ENCODE measurements around the gene CYYR1. TPM values are rescaled to one million over a fixed set of nuclear protein-coding genes. Genes with fewer than 3 reads are reported as not detected.

CYYR1 gene
- total RNA-seq, 1 experiment from 2014 or later = 13.6 TPM

DNA sequence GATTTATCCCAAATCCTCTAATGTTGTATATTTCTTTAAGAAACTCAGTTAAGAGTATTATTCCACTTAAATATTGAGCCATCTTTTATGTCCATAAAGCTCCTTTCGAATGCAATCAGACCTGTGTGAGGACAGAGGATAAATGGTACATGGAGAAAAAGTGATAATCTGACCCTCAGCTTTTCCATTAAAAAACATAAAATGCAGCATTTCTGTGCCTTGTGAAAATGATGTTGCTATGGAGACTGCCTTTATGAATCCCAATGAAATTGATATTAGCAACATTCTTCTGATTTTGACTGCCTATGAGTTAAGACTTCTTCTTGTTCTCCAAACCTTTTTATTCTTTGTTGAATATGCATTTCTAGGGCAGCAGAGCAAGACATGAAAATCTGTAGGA lies 44.1 kb upstream of the CYYR1 start:
- no peak overlapping the region for H4K5ac ChIP-seq (ENCODE audit: insufficient read length, low read depth, low read length)
- no peak overlapping the region for H2BK12ac ChIP-seq (ENCODE audit: insufficient read length, low read depth, low read length)
- no peak overlapping the region for H3K4me3 Mint-ChIP-seq
- no peak overlapping the region for H3K27ac ChIP-seq (ENCODE audit: insufficient read length, low read depth, low read length)
- H3K23ac ChIP-seq (ENCODE audit: insufficient read length, low read depth, low read length) = no peak overlapping the region
- no peak overlapping the region for H2BK5ac ChIP-seq (ENCODE audit: insufficient read length, low read length)
- H3K27ac Mint-ChIP-seq = no peak overlapping the region
- H3K18ac ChIP-seq (ENCODE audit: insufficient read length, low read depth, low read length) = no peak overlapping the region
- no peaks in the 10 kb centered on the region for H3K23me2 ChIP-seq (ENCODE audit: insufficient read length, low read depth, low read length, poor library complexity, severe bottlenecking)
- no peak overlapping the region for H2BK15ac ChIP-seq (ENCODE audit: low read depth, low read length)
- no CpG with 5 or more reads among the region's 1 CpG for WGBS (ENCODE audit: extremely low coverage, insufficient read length, low lambda C conversion rate)
- H3K56ac ChIP-seq (ENCODE audit: insufficient read length, low read depth, low read length) = no peak overlapping the region
- no peak for DNase-seq
- H2AK5ac ChIP-seq (ENCODE audit: insufficient read length, low read length) = no peak overlapping the region
- H3K36me3 Mint-ChIP-seq (ENCODE audit: insufficient read depth in 1 of 3, low read depth in 3 of 3) = no peaks in the 10 kb centered on the region
- TF ChIP-seq, protein P1, sequence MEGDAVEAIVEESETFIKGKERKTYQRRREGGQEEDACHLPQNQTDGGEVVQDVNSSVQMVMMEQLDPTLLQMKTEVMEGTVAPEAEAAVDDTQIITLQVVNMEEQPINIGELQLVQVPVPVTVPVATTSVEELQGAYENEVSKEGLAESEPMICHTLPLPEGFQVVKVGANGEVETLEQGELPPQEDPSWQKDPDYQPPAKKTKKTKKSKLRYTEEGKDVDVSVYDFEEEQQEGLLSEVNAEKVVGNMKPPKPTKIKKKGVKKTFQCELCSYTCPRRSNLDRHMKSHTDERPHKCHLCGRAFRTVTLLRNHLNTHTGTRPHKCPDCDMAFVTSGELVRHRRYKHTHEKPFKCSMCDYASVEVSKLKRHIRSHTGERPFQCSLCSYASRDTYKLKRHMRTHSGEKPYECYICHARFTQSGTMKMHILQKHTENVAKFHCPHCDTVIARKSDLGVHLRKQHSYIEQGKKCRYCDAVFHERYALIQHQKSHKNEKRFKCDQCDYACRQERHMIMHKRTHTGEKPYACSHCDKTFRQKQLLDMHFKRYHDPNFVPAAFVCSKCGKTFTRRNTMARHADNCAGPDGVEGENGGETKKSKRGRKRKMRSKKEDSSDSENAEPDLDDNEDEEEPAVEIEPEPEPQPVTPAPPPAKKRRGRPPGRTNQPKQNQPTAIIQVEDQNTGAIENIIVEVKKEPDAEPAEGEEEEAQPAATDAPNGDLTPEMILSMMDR (conservative IDR thresholded peaks at IDR 0.05) = no peak
- H4K8ac ChIP-seq (replicated peaks; ENCODE audit: insufficient read length, low read depth, low read length) = no peak overlapping the region
- no peaks in the 10 kb centered on the region for H3K9me3 Mint-ChIP-seq
- no peak overlapping the region for H3K9ac ChIP-seq (ENCODE audit: extremely low read depth, insufficient read length, low read length)
- no peaks in the 10 kb centered on the region for H3K4me1 Mint-ChIP-seq
- H3K27me3 Mint-ChIP-seq (ENCODE audit: low read depth) = no peaks in the 10 kb centered on the region; the same call in 1 of the 2 replicates
- no peaks in the 10 kb centered on the region for H3K9me3 ChIP-seq (ENCODE audit: control insufficient read depth, low read depth, low read length)
- no peaks in the 10 kb centered on the region for H3K79me1 ChIP-seq (ENCODE audit: insufficient read depth, low read depth, low read length, poor library complexity, severe bottlenecking)
- H2BK120ac ChIP-seq (ENCODE audit: low read depth, low read length, poor library complexity, severe bottlenecking) = no peak overlapping the region
- H2BK20ac ChIP-seq (ENCODE audit: low read depth, low read length, poor library complexity, severe bottlenecking) = no peak overlapping the region
- H3K27me3 ChIP-seq (ENCODE audit: insufficient read depth, low read length) = no peaks in the 10 kb centered on the region
- no peaks in the 10 kb centered on the region for H3K4me1 ChIP-seq (ENCODE audit: insufficient read depth, low read length)
- H3K4me2 ChIP-seq (ENCODE audit: insufficient read depth, insufficient read length, low read length) = no peak overlapping the region
- no peak overlapping the region for H3K14ac ChIP-seq (ENCODE audit: insufficient read depth, low read length)
- no peak overlapping the region for H4K91ac ChIP-seq (ENCODE audit: insufficient read length, low read depth, low read length)
- H3K4ac ChIP-seq (ENCODE audit: low read depth, low read length) = no peak overlapping the region
- no peaks in the 10 kb centered on the region for H4K20me1 ChIP-seq (ENCODE audit: control insufficient read depth, insufficient read depth, insufficient read length)
- no peaks in the 10 kb centered on the region for H3K79me2 ChIP-seq (ENCODE audit: insufficient read depth, low read length)
- no peak overlapping the region for H2AFZ ChIP-seq (ENCODE audit: low read length)
- no peak overlapping the region for H3T11ph ChIP-seq (ENCODE audit: low read length)
